PFSK-1 (cell line): ENCODE data around the gene HES3.

Experiments
- POLR2AphosphoS5 ChIP-seq: IDR thresholded peaks from 2 replicates; pipeline ENCODE4 v1.6.1; 2012; ENCODE audit warnings: low read depth, mild to moderate bottlenecking, control low read depth, low read length, moderate library complexity
- TAF1 ChIP-seq: IDR thresholded peaks from 2 replicates; pipeline ENCODE4 v1.6.1; 2012; ENCODE audit warnings: low read length, control low read depth, borderline replicate concordance; ENCODE audit not compliant: insufficient read depth

DNA sequence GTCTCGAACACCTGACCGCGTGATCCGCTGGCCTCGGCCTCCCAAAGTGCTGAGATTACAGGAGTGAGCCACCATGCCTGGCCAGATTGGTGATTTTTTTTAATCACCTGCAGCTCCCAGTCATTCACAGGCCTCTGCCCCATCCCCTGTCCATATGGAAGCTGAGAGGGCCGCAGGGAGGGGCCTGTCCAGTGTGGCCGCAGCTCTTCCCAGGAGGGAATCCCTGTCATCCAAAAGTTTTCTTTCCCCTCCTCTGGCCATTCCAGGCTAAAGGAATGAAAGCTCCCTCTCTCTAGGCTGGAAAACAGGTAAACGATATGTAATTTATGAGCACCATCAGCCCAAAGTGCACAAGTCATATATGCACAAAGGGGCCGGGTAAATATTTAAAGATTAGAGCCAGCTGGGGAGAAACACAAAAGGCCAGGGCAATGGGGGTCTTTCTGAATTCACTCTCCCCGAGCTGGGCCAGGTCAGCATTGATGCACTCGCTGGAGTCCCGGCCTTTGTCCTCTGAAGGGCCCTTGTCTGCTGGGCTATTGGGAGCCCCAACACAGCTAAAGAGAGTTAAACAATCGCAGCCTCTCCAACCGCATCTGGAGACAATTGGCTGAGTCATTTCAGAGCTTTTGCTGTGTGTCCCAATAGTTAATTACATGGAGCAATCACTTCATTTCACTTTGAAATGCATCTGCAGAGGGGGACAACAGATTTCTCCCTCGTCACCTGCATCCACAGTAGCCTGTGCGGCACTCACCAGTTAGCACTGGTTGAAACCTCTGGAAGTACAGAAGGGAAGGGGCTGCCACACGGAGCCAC lies 3.8 kb upstream of the HES3 start:
- TF ChIP-seq POLR2AphosphoS5: no peak
- no peak for TF ChIP-seq TAF1
